ENCODE measurements around the gene SLC22A7.

DNA sequence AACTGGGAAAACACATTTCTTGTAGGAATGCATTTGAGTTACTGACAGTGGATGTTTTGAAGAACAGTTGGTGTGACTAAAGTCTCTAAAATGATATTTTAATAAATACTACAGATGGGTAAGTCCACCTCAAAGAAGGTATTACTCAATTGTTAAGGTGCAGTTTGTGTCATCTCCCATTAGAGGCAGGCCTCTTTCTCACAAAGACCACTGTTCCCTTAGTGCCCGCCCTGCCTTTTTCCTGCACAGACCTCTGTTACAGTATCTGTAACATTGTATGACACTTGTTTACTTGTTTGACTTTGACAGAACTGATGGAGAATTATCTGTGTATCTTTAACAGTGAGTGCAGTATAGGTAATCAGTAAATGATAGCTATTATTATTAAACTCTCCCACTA is 15.8 kb downstream of the SLC22A7 start:
- TF ChIP-seq, protein P1, sequence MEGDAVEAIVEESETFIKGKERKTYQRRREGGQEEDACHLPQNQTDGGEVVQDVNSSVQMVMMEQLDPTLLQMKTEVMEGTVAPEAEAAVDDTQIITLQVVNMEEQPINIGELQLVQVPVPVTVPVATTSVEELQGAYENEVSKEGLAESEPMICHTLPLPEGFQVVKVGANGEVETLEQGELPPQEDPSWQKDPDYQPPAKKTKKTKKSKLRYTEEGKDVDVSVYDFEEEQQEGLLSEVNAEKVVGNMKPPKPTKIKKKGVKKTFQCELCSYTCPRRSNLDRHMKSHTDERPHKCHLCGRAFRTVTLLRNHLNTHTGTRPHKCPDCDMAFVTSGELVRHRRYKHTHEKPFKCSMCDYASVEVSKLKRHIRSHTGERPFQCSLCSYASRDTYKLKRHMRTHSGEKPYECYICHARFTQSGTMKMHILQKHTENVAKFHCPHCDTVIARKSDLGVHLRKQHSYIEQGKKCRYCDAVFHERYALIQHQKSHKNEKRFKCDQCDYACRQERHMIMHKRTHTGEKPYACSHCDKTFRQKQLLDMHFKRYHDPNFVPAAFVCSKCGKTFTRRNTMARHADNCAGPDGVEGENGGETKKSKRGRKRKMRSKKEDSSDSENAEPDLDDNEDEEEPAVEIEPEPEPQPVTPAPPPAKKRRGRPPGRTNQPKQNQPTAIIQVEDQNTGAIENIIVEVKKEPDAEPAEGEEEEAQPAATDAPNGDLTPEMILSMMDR (IDR thresholded peaks at IDR 0.05 in 4 of 5, conservative IDR thresholded peaks at IDR 0.05 in 1 of 5): no peak
- no peak for TF ChIP-seq POLR2A (IDR thresholded peaks at IDR 0.05)

Data from gastrocnemius medialis (tissue), 4 donors.